Smooth muscle cell of the brain vasculature (primary cell): ENCODE results near the gene TRIM16.
"Not testable (repeated sequence)": the region's sequence is repeated elsewhere in the genome, so short reads cannot be mapped to it uniquely, and the experiment has no call there.

Experiments used
- DNase-seq: peaks from one replicate; pipeline ENCODE4 v3.0.0-alpha.2; 2012; ENCODE audit warnings: low read depth, low spot score

The TRIM16 gene

GRCh38 chr17:15616828-15617227 is 67.3 kb downstream of the TRIM16 start:
- DNase-seq: not testable (repeated sequence)

GRCh38 chr17:15615850-15616249 is 68.3 kb downstream of the TRIM16 start:
- peak; percentile 13 for DNase-seq

- DNase-seq: not testable (repeated sequence)
These were observed 71.0 kb downstream of the TRIM16 start for GRCh38 chr17:15613111-15613510.

GRCh38 chr17:15592960-15593359 is 91.2 kb downstream of the TRIM16 start:
- not testable (repeated sequence) for DNase-seq

- not testable (repeated sequence) for DNase-seq
These were observed 92.1 kb downstream of the TRIM16 start for GRCh38 chr17:15591986-15592385.

- not testable (repeated sequence) for DNase-seq
These were observed 93.3 kb downstream of the TRIM16 start for GRCh38 chr17:15590844-15591243.

GRCh38 chr17:15589544-15590536 is 94.3 kb downstream of the TRIM16 start:
- not testable (repeated sequence) for DNase-seq

GRCh38 chr17:15588017-15588416 is 96.1 kb downstream of the TRIM16 start:
- not testable (repeated sequence) for DNase-seq

- not testable (repeated sequence) for DNase-seq
These were observed 100.8 kb downstream of the TRIM16 start for GRCh38 chr17:15583313-15583712.

GRCh38 chr17:15581462-15581861 is 102.6 kb downstream of the TRIM16 start:
- DNase-seq: not testable (repeated sequence)
